HG03135 (cell line): Measurements from ENCODE around the gene KIAA0319L.

Experiments
- ATAC-seq: cut with Tn5 transposase; IDR thresholded peaks from one replicate; pipeline ENCODE4 v1.9.1; 2021; ENCODE audit warnings: mild to moderate bottlenecking, moderate library complexity; ENCODE audit not compliant: unreplicated experiment

KIAA0319L gene

DNA sequence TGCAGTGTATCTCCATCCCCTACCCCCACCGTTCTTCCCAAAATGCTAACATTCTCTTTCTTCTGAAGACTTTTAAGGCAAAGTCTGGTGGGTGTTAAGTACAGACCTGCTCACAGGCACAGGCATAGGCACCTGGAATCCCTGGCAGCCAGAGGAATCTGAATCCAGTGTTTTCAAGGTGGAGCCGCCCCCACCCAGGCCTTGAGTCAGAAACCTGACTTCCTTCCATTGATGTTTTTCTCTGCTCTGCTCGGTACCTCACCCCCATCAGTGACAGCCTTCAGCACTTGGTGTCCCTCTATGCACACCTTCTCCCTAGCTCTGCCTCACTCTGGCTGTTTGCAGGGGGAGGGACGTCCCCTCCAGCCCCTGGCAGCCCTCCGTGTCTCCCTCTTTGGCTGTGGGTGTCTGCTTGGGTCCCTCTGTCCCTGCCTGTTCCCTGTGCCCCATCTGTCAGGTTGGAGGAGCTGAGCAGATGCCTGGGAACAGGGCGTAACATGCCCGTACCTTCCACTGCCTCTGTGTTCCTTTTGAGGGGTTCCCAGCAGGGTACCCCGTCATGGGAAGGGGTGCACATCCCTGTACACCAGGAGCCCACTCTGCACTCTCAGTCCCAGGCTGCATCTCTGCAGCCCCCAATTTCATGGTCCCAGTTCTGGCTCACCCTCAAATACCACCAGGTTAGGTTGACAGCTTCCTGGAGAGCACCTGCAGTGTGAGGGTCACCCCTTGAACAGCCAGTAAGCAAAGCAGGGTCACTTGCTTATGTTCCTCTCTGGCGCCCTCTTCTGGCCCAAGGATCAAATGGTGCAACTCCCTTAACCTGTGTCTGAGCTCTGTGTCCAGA lies 7.1 kb upstream of the KIAA0319L start:
- peak; percentile 52 for ATAC-seq

DNA sequence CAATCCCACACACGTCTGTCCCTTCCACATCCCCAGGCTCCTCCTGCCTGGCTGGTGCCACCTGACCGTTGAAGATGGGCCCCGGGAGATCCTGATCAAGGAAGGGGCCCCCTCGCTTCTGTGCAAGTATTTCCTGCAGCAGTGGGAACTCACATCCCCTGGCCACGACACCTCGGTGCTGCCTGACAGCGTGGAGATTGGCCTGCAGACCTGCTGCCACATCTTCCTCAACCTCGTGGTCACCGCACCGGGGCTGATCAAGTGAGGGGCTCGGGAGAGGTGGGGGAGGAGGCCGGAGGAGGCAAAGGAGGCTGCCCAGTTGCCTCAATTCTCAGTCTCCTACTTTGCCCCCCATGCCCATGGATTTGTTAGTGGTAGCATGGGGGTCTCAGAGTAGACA lies 6.0 kb upstream of the KIAA0319L start:
- ATAC-seq, result no peak

DNA sequence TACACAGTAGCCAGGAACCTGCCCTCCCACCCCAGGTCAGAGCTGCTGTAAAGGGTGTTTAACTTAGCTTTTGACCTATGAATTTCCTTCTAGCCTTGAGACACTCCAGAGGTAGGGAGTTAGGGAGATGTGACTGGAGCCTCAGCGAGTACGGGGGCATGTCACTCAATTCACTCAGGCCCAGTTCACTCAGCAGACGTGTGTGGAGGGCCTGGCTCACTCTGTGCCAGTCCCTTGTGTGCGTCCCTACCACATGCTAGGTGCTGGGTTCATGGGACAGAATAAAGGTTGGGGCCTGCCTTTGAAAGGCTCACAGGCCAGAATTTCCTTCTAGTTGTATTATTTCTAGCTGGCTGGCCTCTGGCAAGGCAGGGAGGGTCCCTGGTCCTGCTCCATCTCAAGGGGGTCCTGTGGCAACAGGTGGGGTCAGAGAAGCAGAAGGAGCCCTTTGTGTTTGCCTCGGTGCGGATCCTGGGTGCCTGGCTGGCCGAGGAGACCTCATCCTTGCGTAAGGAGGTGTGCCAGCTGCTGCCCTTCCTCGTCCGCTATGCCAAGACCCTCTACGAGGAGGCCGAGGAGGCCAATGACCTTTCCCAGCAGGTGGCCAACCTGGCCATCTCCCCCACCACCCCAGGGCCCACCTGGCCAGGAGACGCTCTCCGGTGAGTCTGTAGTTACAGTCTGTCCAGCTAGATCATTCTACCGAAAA lies 4.9 kb upstream of the KIAA0319L start:
- ATAC-seq, result no peak

DNA sequence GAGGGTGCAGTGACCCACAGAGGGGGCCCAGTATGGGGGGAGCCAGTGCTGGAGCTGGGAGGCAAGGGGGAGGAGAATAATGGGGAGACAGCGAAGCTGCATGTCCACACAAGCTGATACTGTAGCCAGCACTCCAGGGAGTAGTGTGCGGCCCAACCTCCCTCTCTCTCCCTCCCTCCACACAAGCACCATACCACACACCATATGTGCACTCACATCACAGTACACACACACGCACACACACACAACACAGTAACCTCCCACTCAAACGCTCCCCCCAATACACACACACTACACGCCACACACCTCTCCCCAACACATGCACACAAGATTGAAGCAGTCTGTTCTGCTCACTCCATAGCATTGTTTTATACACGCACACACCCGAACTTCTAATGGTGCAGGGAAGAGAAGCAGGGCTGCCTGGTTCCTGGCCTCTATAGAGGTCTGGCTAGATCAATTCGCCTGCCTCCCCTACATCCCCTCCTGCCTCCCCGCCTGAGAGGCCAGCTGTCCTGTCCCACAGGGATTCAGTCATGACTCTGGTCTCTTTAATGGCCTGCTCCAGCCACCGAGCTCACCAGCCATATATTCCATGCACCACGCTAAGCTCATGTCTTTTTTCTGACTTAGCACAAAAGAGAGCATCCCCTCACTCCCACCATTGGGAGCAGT lies 4.2 kb upstream of the KIAA0319L start:
- ATAC-seq, result no peak

DNA sequence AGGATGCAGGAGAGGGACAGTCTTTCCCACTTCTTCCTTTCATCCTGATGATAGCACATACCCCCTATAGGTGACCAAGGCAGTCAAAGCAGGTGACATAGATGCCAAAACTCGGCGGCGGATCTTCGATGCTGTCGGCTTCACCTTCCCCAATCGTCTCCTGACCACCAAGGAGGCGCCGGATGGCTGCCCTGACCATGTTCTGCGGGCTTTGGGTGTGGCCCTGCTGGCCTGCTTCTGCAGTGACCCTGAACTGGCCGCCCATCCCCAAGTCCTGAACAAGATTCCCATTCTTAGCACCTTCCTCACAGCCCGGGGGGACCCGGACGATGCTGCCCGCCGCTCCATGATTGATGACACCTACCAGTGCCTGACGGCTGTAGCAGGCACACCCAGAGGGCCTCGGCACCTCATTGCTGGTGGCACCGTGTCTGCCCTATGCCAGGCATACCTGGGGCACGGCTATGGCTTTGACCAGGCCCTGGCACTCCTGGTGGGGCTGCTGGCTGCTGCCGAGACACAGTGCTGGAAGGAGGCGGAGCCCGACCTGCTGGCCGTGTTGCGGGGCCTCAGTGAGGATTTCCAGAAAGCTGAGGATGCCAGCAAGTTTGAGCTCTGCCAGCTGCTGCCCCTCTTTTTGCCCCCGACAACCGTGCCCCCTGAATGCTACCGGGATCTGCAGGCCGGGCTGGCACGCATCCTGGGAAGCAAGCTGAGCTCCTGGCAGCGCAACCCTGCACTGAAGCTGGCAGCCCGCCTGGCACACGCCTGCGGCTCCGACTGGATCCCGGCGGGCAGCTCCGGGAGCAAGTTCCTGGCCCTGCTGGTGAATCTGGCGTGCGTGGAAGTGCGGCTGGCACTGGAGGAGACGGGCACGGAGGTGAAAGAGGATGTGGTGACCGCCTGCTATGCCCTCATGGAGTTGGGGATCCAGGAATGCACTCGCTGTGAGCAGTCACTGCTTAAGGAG lies 3.3 kb upstream of the KIAA0319L start:
- ATAC-seq, result no peak

DNA sequence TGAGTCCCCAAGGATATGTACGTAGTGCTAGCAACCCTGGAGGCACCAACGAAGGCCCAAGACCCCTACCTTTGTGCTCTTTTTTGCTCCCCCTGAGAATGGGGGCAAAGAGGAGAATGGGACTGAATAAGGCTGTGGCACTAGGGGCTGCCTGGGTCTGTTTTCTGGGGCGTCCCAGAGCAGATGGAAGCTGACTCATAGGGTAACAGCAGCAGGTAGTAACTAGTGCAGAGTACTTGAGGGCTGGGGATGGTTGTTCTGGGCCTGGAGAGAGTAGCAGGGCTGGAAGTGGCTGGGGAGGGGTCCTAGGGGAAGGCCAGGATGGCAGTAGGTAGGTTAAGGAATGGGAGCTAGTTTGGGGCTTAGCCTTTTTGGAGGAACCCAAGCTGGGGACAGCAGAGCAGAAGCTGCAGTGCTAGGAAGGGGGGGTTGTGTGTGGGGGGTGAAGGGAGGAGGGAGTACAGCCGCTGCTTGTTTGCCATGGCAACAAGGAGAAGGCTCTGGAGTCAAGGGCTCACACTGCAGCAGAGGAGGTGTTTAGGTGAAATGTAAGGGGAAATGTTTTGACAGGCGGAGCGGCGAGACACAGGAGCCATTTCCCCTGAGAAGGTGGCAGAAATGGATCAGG lies 2.2 kb upstream of the KIAA0319L start:
- no peak for ATAC-seq

DNA sequence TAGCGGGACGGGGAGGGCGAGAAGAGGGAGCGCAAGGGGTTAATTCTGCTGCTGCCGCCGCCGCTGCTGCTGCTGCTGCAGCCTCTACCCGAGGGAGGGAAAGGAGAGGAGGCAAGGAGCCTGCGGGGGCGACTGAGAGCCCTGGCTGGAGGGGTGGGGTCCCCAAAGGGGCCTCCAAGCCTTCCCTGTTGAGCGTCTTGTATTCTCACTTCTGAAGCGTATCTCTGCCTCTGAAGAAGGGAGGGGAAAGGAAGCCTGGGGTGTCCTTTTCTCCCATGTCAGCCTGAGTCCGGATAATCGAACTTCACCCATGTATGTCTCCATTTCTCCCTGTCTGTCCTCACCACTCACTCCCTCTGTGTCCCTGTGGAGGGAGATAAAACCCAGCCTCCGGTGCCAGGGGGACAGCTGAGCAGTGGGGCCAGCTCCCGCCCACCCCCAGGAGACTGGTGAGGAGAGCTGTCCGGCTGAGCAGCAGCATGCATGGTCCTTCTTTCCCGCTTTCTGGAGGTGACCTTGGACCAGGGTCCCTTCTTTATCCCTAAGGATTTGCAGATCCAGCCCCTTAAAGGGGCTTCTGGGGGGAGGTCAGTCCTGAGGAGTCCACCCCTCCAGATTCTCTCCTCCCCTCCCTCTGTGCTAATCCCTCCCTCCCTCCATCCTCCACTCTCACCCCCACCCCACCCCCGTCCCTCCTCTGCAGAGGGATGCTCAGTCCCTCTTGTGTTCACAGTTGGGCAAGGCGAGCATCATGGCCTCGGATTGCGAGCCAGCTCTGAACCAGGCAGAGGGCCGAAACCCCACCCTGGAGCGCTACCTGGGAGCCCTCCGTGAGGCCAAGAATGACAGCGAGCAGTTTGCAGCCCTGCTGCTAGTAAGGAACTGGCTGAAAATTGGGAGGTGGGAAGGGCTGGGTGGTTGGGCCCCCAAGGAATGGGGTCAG lies 1.4 kb upstream of the KIAA0319L start:
- ATAC-seq, result no peak

DNA sequence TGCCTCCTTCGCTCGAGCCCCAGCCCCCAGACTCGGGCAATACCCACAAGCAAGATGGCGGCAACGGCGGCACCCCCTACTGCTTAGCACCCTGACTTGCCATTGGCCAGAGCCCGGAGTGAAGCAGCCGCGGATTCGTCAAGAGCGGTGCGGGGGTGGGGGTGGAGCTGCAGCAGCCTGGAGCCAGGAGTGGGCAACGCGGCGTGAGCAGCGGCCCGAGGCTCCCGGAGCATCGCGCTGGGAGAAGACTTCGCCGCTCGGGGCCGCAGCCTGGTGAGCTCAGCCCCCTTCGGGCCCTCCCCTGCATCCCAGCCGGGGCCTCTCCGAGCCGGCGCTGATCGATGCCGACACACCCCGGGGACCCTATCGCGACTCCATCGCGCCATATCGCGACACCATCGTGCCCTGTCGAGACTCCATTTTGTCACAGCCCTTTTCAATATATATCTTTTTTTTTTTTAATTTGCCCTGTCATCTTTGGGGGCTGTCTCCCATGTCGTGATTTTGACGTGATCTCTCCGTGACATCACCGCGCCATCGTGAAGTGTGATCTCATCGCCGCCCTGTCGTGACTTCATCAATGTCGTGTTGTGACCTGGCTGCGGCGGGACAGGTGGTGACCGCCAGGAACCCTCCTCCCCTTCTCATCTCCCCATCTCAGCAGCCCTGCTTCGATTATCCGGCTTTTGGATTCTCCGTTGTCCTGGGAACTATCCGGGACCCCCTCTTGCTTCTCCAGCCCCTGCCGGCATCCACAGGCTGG lies 589 bp upstream of the KIAA0319L start, which contains the start of gene NCDN:
NCDN (plus strand) TSS at position 189 of the 763 bp plus-strand sequence; CDS start at position 581, 392 bp downstream.
- ATAC-seq, result peak; percentile 81

DNA sequence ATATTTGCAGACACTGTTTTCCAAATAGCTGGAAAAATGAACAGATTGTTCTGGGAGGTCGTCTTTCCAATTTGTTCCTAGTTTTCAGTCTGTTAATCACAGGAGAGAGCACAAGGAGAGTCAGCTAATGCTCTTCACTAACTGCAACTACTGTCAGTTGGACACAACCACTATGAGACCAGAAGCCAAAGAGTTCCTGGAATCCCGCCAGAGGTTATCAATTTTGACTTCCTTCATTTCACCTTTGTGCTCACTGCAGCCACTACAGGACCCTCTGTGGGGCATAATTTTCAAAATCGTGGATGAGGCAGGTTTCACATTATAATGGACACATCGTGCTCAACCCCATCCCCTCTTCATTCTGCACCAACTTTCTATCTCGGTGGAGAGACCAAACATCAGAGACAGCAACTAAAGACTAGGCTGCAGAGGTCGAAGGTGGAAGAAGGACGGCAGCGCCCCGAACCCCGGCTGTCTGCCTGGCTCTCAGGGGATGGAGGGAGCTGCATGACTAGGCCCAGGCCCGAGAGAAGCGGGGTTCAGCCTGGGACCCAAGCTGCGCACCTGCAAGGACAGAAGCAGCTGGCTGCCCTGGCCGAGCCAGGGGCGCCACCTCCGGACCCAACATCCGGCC lies 602 bp downstream of the KIAA0319L start:
- no peak for ATAC-seq

DNA sequence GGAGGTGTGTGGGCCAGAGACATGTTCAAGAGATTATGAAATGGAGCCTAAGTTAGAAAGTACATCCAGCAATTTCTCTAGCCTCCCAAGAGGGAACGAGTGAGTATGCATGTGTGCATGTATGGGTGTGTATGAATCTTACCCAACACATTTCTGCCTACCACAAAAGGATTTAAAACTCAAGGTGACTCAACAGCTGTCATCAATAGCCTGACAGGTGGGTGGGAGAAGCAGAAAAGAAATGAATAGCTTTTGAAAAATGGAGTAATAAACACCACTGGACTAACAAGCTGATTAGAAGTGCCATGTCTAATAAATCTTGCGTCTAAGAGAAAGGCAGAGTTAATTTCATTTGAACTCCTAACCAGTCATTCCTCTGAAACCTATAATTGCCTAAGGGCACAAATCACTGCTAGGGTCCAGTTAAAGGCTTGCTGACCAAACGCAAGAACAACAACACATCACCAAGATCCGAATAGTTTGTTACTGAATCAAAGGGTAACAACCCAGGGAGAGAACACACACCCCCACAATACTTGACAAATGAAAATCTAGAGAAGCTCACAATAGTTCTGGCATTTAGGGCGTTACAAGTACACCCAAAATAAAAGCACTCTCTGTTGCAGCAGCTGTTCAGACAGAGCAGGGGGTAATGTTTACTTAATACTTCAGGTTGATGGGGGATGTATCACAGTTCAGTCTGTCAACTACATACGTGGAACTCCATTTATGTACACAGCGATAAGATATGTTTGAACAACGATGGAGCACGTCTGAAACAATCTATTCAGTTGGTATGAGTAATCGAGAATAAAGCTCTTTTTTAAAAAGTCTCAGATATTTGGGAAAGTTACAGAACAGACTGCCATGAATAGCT lies 1.4 kb downstream of the KIAA0319L start:
- ATAC-seq, result no peak

DNA sequence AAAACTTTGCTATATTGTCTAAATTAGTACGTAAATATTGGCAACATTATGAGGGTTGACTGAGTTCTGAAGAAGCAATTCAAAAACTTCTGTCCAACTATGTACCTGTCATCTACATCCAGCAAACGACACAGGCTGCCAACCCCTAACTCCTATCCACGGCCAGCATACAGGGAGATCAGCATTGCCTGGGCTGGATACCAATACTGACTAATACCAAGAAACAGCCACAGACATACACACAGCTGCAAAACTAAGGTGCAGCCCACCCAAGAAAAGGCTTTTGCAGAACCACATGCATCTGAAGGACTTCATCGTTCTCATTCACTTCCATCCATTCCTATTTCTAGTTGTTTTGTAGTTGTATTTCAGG lies 2.0 kb downstream of the KIAA0319L start:
- ATAC-seq, result no peak

DNA sequence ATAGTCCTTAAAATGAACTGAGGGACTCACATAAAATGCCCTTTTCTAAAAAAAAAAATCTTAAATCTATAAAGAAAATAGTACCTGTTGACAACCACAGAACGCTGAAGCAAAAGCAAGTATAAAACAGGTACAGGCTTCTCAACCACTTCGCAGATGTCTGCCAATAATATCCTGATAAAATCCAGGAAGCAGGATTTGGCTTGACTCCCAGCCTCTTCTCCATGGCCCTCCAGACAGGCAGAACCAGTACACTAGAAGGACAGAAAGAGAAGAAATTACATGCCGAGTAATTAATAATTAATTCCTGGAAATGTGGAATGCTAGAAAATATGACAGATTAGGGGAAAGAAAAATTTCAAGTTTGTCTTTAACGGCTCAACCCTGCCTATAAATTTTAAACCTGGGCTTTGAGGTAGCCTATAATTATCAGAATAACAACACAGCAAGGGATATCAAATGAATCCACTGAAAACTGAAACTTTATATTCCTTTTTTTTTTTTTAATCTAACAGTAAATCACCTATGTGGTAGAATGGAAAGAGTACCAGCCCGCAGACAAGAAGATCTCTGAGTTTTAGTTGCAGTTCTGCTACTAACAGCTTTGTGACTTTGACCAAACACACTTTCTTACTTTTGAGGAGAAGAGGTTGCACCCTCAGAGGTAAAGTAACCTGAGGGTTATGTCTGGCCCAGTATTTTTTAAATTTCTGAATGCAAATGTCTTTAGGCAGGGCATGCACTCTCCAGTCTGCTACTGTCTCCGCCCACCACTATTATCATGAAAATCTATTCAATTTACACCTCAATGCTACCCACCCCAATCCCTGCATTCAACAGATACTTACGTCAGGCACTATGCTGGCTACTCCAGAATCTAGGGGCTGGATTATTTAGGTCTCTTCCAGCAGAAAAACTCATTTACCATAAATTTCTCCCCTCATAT lies 2.7 kb downstream of the KIAA0319L start:
- no peak for ATAC-seq

DNA sequence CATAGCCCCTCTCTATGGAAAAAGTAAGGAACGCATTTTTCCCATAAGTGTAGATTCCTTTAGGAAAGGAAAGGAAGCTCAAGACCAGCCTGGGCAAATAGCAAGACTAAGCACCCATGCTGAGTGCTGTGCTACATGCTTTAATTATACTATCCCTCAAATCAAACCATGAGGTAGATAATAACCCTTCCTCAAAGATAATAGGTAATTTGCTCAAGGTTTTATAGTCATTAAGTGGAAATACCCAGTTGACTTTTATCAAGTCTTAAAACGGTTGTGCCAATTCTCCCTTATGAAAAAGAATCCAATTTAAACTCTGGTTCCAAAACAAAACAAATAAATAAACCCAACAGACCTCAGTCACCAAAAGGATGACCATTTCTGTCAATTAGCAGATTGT lies 3.4 kb downstream of the KIAA0319L start:
- no peak for ATAC-seq

DNA sequence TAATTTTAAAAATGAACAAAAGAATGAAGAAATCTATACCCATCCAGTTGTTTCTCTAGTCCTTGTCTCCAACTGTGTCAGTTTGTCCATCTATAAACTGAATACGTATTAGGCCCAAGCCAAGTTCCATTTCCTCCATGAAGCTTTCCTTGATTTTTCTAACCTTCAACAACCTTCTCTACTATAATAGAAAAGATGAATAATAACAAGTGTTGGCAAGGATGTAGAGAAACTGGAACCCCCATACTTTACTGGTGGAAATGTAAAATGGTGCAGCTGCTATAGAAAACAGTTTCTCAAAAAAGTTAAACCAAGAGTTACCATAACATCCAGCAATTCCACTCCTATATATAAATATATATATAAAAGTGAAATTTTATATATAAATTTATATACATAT lies 10.6 kb downstream of the KIAA0319L start:
- no peak for ATAC-seq

DNA sequence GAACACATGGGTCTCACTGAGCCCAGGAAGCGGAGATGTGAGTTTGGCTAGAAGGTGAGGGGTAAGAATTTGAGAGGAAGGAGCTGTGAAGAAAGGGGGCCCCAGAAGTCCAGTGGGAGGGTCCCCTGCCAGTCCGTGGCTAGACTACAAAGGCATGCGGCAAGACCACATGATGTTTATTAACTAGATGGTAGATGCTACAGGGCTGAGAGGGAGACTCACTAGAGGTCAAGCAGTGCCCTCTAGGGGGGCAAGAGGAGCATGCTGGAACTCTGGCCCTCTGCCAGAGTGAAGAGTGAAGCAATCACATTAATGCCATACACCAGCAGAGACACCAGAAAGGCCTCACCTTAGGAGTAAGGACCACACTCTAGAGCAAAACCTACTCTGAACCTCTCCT lies 12.2 kb downstream of the KIAA0319L start:
- no peak for ATAC-seq

DNA sequence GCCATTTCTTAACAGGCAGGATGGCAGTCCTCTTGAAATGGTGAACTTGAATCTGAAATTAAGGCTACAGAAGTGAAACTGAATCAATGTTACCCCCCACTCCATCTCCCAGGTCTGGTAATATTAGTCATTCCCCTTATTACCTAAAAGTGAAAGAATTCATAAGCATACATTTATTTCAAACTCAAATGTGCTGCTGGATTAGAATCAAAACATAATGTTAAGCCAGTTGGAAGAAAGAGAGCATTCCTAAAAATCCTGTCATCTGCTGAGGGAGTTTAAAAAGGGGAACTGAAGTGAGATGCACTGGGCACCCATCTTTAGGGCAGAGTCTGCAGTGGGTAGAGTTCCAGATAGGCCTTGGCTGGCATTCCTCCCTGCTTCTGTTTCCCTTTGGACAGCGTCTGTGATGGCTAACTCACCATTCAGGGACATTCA lies 17.4 kb downstream of the KIAA0319L start:
- peak; percentile 48 for ATAC-seq
